ENCODE data around the gene KCNQ1OT1. TPM values are rescaled to one million over a fixed set of nuclear protein-coding genes. Genes with fewer than 3 reads are reported as not detected.

The KCNQ1OT1 gene
- polyA plus RNA-seq, 1 of the 3 experiments (the other 2 are of a cell fraction) = 0.03 TPM

- H3K27ac ChIP-seq (ENCODE audit: low read depth in 2 of 2, low read length in 1 of 2) = no peak overlapping the region
- no peak for TF ChIP-seq JUND (IDR thresholded peaks at IDR 0.05)
- TF ChIP-seq GATA2 (CRISPR knock-in tag; IDR thresholded peaks at IDR 0.05) = no peak
- no peak for TF ChIP-seq REST (IDR thresholded peaks at IDR 0.05; ENCODE audit: low read depth, low read length)
- TF ChIP-seq FOXM1 (IDR thresholded peaks at IDR 0.05; ENCODE audit: low read depth) = no peak
- no peak for TF ChIP-seq MEF2A (IDR thresholded peaks at IDR 0.05; ENCODE audit: borderline replicate concordance, low read depth)
- no peak for TF ChIP-seq RXRA (IDR thresholded peaks at IDR 0.05; ENCODE audit: borderline replicate concordance, low read depth)
- no peak for TF ChIP-seq ELF1 (IDR thresholded peaks at IDR 0.05)
- no peak for TF ChIP-seq YY1 (IDR thresholded peaks at IDR 0.05; ENCODE audit: low read depth)
- no peak for TF ChIP-seq POLR2AphosphoS5 (IDR thresholded peaks at IDR 0.05; ENCODE audit: low read depth, low read length)
- TF ChIP-seq PBX3 (IDR thresholded peaks at IDR 0.05) = no peak
- TF ChIP-seq TAF1 (IDR thresholded peaks at IDR 0.05; ENCODE audit: borderline replicate concordance, low read depth, low read length) = no peak
- no peak for TF ChIP-seq SIN3A (IDR thresholded peaks at IDR 0.05; ENCODE audit: borderline replicate concordance, low read depth, low read length)
- no peak for TF ChIP-seq ZBTB33 (IDR thresholded peaks at IDR 0.05; ENCODE audit: borderline replicate concordance, low read depth)
- no peak for TF ChIP-seq FOXJ3 (CRISPR knock-in tag; IDR thresholded peaks at IDR 0.05)
- ChIA-PET POLR2A (no interaction called here), CTCF (no interaction called here)
- no peaks in the 10 kb centered on the region for H3K27me3 ChIP-seq (ENCODE audit: insufficient read depth)
- no peaks in the 10 kb centered on the region for H3K4me1 ChIP-seq (ENCODE audit: control insufficient read depth in 1 of 2, insufficient read depth in 2 of 2, low read depth in 1 of 2, low read length in 1 of 2)
- H3K4me3 ChIP-seq (ENCODE audit: low read depth in 2 of 2, low read length in 1 of 2) = no peak overlapping the region
- no peaks in the 10 kb centered on the region for H3K9me3 ChIP-seq
- no peaks in the 10 kb centered on the region for H3K79me2 ChIP-seq (ENCODE audit: insufficient read depth)
- WGBS (ENCODE audit: low lambda C conversion rate) = 17% methylated on average over 3 of the region's 3 CpGs
- no peak overlapping the region for H2AFZ ChIP-seq (ENCODE audit: low read depth)
- no peak overlapping the region for H3K4me2 ChIP-seq
- H4K20me1 ChIP-seq (ENCODE audit: insufficient read depth) = no peaks in the 10 kb centered on the region
- H3K9me2 ChIP-seq = no peaks in the 10 kb centered on the region
- H3K9ac ChIP-seq = no peak overlapping the region
- DNase-seq = no peak
- no peaks in the 10 kb centered on the region for H3F3A ChIP-seq (replicated peaks; ENCODE audit: insufficient read depth)
- no peaks in the 10 kb centered on the region for H3K36me3 ChIP-seq (replicated peaks in 1 of 2; ENCODE audit: control insufficient read depth in 1 of 2, insufficient read depth in 2 of 2, low read length in 1 of 2)
Measured at GRCh38 chr11:2621894-2622293, 77.9 kb downstream of the KCNQ1OT1 start.

Data from SK-N-SH (cell line).